22Rv1 (cell line): ENCODE measurements around the gene CDC34.

ENCODE experiments used
- CTCF ChIP-seq: fragments of 450-650 bp; IDR thresholded peaks from 2 replicates; pipeline ENCODE4 v1.5.1; 2017; ENCODE audit warnings: mild to moderate bottlenecking
- ZFX ChIP-seq: fragments of 450-650 bp; IDR thresholded peaks from 2 replicates; pipeline ENCODE4 v1.6.1; 2017; ENCODE audit warnings: antibody characterized with exemption, borderline replicate concordance

GRCh38 chr19:495402-496111 is 36.0 kb upstream of the CDC34 start:
- TF ChIP-seq CTCF (peak; percentile 94), ZFX (no peak)
